NCI-H748 (cell line): ENCODE results near the gene CST1.
A peak's percentile ranks its signal among the peaks of the same experiment; 100 is the strongest.
"Not testable (repeated sequence)": the region's sequence is repeated elsewhere in the genome, so short reads cannot be mapped to it uniquely, and the experiment has no call there.

Experiments
- DNase-seq: peaks from one replicate; lab custom pipeline; 2025; ENCODE audit not compliant: unreplicated experiment; lab: John Stamatoyannopoulos, UW

The CST1 gene, protein sequence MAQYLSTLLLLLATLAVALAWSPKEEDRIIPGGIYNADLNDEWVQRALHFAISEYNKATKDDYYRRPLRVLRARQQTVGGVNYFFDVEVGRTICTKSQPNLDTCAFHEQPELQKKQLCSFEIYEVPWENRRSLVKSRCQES

DNA sequence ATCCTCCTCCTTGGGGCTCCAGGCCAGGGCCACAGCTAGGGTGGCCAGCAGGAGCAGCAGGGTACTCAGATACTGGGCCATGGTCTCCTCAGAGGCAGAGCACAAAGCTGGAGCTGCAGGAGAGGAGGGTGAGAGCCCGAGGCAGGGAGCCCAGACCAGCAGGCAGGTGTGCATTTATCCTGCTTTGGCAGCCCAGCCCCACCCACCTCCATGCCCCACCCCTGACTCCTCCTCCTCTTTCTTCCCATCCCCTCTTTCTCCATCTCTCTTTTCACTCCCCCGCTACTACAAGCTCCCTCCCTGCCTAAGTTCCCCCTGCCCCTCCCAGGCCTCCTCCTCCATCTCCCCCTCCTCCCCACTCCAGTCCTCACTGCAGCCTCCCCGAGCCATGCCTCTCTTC is at the start of gene CST1:
Gene CST1 (minus strand): TSS at position 150 of the 400 bp plus-strand sequence. CDS start 69 bp downstream, at position 81.
- not testable (repeated sequence) for DNase-seq

DNA sequence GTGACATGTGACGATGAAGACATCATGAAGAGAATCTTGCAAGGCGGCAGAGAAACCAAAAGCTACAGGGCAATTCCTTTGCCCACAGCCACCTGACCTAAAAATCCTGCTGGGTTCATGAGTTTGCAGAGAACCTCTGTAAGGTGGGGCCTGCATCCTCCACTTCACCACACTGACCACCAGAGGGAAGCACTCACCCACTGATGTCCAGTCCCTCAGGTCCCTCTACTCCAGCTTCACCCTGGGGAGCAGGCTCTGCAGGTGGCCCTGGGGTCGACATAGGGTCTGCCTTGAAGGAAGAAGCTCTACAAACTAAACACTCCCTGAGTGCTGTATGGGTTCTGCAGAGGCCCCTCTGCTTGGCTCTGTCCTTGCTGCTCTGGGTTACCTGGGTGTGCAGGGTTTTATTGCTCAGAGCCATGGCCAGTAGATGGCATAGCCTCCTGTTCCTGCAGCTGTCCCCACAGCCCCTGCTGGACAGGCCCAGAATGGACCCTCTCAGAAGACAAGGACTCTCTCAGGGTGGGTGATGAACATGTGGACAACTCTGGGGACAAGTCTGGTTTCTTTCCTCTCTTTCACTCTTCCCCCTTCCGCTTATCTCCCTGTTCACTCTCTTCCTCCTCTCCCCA is 48.6 kb upstream of the CST1 start:
- DNase-seq: peak; percentile 33

DNA sequence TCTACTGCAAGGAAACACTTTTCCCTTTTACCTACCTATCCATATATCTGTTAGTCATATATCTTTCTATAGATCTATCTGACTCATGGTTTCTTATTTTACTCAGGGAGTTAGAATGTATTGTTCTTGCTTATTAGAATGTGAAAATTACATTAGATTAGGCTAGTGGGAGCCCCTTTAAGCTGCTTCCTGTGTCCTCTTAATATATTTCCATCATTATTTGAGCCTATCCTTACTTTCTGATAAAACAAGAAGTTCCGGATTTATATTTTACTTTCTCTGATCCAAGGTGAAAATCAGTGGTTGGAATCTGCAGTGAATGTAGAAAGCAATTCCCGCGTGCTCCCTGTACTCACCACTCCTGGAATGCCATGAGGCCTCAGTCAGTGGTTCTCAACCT is 44.8 kb upstream of the CST1 start:
- no peak for DNase-seq

DNA sequence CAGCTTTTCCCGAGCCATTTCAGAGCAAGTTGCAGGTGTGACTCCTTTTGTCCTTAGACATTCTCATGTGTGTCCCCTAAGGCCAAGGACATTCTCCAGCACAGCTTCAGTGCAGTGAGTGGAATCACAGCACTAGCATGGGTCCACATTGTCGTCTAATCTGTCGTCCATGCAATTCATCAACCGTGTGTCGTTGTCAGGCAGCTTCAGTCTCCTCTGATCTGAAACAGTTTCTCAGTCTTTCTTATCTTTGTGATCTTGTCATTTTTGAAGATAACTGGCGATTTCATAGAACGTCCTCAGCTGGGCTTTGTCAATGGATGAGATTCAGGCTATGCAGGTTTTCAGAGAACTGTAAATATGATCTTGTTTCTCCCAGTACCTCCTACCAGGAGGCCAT is 44.1 kb upstream of the CST1 start:
- DNase-seq: no peak

DNA sequence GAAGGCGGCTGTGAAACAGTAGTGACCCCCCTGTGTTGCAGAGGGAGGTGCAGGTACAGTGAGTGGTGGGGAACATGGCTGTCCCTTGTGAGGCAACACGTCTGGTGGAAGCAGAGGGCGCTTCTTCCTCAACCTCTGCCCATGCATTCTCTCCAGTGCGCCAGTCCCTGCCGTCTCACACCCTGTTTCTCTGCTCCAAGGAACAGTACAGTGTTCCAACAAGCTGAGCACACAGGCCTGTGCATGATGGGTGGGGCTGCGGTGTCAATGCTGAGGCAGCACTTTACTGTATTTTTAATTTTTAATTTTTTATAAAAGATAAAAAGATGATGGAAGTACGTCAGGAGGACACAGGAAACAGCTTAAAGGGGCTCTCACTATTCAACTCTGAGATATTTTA is 43.3 kb upstream of the CST1 start:
- no peak for DNase-seq

DNA sequence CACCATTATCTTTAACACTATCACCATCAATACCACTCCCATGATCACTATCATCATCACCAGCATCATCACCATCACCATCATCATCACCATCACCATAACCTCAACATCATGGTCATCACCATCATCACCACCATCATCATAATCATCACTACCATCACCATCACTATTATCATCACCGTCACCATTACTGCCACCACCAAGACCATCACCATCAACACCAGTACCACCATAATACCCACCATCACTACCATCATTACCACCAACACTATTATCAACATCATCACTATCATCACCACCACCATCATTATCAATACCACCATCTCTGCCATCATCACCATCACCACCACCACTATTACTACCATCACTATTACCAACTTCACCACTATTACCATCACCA is 32.7 kb upstream of the CST1 start:
- DNase-seq: no peak

DNA sequence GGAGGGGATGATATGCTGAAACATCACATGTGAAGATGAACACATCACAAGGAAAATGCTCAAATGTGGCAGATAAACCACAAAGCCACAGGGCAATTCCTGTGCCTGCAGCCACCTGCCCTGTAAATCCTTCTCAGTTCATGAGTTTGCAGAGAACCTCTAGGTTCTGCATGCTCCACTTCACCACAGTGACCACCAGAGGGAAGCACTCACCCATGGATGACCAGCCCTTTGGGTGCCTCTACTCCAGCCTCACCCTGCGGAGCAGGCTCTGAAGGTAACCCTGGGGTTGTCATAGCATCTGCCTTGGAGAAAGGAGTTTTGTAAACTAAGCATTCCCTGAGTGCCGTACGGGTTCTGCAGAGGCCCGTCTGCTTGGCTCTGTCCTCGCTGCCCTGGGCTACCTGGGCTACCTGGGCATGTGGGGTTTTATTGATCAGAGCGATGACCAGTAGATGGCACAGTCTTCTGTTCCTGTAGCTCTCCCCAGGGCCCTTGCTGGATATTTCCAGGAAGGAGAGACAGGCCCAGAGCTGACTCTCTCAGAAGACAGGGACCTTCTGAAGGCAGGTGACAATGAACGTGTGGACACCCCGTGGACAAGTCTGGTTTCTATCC is 31.7 kb upstream of the CST1 start:
- peak; percentile 50 for DNase-seq

DNA sequence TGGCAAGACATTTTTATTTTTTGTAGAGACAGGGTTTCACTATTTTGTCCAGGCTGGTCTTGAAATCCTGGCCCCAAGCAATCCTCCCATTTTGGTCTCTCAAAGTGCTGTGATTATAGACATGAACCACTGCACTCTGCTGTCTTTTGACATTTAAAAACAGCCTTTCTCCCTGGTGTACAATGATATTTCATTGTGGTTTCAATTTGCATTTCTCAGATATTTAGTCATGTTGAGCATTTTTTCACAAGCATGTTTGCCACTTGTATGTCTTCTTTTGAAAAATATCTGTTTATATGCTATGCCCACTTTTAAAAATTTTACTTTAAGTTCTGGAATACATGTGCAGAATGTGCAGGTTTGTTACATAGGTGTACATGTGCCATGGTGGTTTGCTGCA is 27.9 kb upstream of the CST1 start:
- DNase-seq: not testable (repeated sequence)

DNA sequence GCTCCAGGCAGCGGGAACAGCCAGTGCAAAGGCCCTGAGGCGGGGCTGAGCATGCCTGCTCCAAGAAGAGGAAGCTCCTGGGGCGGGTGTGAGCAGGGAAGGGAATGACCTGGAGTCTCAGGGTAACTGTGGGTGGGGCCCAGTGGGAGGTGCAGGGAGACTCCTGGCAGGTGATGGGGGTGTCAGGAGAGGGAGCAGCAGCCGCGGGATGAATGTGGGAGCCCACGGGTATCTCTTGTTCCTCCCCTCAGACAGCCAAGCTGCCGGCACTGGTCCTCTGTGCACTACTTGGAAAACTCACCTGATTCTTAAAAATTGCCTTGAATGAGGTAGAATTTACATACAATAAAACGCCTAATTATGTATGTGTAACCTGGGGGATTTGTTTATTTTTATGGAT is 26.6 kb upstream of the CST1 start:
- not testable (repeated sequence) for DNase-seq

DNA sequence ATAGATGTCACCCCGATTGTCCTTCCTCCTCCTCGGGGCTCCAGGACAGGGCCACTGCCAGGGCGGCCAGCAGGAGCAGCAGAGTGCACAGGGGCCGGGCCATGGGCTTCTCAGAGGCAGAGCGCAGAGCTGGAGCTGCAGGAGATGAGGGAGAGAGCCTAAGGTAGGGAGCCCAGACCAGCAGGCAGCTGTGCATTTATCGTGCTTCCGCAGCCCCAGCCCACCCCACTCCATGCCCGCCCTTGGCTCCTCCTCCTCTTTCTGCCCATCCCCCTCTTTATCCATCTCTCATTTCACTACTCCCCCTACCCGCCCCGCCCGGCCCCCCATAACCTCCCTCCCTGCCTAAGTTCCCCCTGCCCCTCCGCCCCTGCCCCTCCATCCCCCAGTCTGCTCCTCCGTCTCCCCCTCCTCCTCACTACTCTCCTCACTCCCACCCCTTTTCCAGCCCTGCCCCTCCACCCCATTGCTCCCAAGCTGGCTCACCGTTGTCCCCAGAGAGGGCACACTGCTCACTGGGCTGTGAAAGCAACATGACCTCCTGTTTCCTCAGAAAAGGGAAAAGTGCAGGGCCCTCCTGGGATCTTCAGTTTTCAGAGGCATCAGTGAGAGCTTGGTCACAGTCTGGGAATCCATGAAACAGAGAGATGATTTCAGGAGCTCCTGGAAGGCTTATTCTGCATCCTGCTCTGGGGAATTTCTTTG is 25.5 kb upstream of the CST1 start:
- DNase-seq: no peak

DNA sequence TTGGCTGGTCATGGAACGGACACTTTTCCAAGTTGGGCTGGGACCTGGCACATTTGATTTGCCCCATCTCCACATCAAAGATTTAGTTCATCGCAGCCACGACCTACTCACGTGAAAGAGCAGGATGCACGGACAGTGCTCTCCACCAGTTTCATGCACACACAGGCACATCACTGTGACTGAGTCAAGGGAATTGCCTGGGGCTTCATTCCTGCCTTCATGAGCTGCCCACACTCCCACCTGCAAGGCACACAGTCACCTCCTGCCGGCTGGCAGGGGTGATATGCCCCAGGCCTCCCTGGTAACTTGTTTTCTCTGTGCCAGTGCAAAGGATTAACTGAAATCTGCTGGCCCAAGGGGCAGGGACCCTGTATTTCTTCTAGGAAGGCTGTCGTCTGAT is 23.3 kb upstream of the CST1 start:
- DNase-seq: no peak

DNA sequence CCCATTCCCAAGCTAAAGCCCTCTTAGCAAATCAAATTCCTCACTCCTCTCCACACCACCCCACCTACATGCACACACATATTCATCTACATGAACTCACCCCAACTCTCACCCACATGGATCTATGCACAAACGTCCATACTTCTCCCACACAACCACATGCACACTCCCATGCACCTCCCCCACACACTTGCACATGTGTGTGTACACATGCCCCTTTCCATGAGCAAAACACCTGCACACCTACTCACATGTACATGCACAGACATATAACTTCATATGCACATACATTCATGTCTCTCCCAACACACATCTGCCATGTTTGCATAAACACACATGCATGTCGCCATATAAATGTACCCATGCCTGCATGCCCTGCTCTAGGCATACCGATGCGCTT is 22.8 kb upstream of the CST1 start:
- no peak for DNase-seq

DNA sequence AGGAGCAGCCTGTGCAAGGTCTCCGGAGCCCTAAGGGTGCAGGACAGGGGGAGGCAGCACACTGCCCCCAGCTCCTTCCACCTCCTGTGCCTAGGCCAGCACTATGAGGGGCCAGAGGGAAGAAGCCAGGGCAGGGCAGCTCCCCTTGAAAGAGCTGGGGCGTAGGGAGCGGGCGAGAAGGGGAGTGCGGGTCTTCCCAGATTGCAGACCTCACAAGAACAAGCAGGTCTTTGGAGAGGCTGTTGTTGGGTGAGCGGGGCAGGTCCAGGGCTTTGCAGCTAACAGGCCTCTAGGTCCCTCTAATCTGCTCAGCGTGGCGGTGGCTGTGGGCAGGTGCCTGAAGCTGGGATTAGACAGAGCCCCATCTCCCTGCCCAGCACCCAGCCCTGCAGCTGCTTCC is 22.4 kb upstream of the CST1 start:
- no peak for DNase-seq

DNA sequence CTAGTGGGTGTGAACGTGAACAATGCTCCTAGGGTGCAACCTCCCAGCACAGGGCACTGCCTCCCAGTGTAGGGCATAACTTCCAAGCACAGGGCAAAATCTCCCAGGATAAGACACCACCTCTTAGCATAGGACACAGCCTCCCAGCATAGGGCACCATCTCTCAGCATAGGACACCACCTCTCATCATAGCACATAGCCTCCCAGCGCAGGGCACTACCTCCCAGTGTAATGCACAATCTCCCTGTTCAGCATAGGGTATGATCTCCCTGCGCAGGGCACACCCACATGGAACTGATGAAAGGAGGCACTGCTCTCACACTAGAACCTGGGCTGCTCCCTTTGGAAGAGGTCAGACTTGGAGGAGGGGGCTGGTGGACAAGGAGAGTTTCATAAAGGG is 21.3 kb upstream of the CST1 start:
- DNase-seq: no peak

DNA sequence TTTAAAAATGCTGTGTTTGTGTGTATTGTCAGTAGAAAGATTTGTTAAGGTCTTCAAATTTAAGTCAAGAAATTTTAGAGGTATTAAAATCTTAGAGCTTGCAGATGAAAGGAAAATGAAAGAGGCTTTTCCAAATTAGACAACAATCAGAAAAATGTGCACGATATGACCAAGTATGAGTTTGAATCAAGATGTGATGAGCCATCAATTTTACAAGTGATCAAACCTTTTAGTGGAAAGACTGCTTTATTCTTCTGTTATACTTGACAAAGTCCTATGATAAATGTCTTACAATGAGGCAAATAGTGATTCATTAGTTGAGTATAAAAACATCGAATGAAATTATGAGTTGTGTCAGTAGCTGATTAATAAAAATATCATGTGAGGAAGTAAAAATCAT is 19.6 kb upstream of the CST1 start:
- DNase-seq: no peak

DNA sequence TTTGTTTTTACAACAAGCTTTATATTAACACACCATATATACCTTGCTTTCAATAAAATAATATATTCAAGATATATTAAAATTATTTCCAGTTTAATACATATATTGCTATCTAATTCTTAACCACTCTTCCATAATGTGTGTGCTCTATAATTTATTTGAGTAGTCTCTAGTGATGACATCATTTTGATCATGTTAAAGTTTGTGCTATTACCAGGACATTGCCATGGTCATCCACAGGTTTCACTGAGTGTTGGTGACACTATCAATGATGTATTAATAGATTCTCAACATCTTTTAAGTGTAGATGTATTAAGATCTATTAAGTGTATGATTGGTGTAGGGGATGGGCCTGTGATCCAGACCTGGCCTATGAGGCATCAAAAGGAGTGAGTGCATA is 17.8 kb upstream of the CST1 start:
- DNase-seq: not testable (repeated sequence)

DNA sequence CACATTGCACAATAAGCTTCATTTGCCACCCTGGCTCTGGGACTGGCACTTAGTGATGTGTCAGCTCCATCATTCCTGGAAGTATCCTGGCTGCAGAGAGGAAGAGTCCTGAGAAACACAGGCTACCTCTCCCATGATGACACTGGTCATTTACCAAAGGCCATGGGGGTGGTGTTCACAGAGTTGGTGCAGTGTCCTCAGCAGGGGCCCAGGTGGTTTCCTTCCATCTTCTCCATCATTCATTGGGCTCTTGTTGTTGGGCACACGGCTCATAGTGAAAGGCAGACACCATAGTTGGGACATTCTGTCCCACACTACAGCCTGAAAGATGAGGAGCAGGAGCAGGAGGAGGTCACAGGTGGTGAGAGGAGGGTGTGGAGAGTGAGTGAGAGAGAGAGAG is 15.8 kb upstream of the CST1 start:
- DNase-seq: no peak

DNA sequence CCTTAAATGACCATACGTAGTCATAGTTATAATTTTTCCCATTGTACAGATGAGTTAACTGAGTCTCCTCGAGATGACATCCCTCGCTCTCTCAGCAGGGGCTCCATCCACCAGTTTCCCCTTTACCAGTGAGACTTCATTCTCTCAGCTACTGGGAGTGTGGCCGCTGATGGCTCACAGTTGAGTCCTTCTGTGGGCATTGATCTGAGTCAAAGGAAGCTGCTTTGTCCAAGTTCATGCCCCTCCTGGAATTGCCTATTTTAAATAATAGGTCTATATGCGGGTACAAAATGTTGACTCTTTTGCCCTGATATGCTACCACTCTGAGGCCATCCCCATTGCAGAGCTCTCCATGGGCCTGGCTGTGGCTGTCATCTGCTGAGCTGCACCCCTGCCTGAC is 14.8 kb upstream of the CST1 start:
- no peak for DNase-seq

DNA sequence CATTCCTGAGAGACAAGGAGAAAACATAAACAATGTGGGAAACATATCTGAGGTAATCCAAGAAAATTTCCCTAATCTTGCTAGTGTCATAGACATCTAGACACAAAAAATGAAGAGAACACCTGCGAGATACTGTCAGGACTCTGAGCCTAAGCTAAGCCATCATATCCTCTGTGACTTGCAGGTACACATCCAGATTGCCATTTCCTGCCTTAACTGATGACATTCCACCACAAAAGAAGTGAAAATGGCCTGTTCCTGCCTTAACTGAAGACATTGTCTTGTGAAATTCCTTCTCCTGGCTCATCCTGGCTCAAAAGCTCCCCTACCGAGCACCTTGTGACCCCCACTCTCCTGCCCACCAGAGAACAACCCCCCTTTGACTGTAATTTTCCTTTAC is 13.9 kb upstream of the CST1 start:
- DNase-seq: not testable (repeated sequence)

DNA sequence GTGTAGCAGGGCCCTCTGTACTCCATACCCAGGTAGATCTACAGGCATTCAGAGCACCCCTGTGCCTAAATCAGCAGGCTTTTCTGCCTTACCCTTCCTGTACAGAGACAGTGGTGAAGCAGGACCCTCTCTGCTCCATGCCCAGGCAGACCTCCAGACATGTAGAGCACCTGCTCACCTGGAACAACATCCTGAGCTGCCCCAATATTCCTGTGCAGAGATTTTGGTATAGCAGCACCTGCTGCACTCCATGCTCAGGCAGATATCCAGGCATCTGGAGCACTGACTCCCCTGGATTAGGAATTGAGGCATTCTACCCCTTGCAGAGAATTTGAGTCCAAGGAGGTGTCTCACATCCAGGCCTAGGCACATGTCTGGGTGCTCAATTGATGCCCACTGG is 12.6 kb upstream of the CST1 start:
- no peak for DNase-seq

DNA sequence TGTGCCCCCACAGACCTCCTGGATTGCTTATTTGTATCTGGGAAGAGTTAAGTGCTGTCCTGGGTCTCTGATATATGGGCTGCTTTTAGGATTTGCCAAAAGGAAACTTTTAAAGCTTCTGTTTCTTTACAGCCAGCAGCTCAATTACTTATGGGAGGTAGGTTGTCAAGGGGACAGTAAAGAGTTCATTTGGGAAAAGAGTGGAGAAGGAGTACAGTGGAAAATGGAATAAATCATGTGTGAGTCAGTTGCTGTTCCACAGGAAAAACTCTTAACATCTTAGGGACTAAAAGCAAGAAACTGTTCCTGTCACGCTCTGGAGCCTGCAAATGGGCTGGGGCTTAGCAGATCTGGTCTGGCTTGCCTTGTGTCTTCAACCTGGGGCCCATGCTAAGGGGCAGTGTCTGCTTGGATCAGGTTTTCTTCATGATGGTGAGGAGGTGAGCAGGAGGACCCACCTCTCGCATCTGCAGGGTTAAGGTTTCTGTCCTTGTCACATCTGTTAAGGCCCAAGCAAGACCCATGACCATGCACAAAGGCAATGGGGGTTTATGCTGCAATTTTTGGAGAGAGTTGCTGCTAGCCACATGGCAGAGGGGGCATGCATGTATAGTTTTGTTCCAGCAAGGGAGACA is 8.7 kb upstream of the CST1 start:
- no peak for DNase-seq

DNA sequence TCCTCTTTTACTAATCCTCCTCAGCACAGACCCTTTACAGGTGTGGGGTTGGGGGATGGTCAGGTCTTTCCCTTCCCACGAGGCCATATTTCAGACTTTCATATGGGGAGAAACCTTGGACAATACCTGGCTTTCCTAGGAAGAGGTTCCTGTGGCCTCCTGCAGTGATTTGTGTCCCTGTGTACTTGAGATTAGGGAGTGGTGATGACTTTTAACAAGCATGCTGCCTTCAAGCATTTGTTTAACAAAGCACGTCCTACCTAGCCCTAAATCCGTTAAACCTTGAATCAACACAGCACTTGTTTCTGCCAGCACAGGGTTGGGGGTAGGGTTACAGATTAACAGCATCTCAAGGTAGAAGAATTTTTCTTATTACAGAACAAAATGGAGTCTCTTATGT is 6.1 kb upstream of the CST1 start:
- DNase-seq: peak; percentile 74
